Neuronal stem cell (in vitro differentiated cells): ENCODE data around the gene KRT78.

Source experiments
- DNase-seq: peaks from one replicate; pipeline ENCODE4 v3.0.0-alpha.2; 2013; ENCODE audit warnings: low spot score
- H2AFZ ChIP-seq: one replicate; pipeline ENCODE4 v1.6.1; 2013; ENCODE audit warnings: mild to moderate bottlenecking, low read length, inconsistent platforms
- H2AK5ac ChIP-seq: 2 replicates; pipeline ENCODE4 v1.6.1; 2013; ENCODE audit warnings: low read depth, mild to moderate bottlenecking, inconsistent platforms, low read length, moderate library complexity, mixed read lengths
- H2BK120ac ChIP-seq: 2 replicates; pipeline ENCODE4 v1.6.1; 2013; ENCODE audit warnings: low read depth, mild to moderate bottlenecking, inconsistent platforms, low read length, moderate library complexity, mixed read lengths
- H2BK12ac ChIP-seq: one replicate; pipeline ENCODE4 v1.6.1; 2013; ENCODE audit warnings: low read length, inconsistent platforms
- H2BK15ac ChIP-seq: 2 replicates; pipeline ENCODE4 v1.6.1; 2013; ENCODE audit warnings: mild to moderate bottlenecking, low read length, inconsistent platforms, mixed read lengths
- H2BK5ac ChIP-seq: one replicate; pipeline ENCODE4 v1.6.1; 2013; ENCODE audit warnings: inconsistent platforms, mild to moderate bottlenecking, low read length, moderate library complexity
- H3K14ac ChIP-seq: one replicate; pipeline ENCODE4 v1.6.1; 2013; ENCODE audit warnings: low read length, inconsistent platforms
- H3K18ac ChIP-seq: 2 replicates; pipeline ENCODE4 v1.6.1; 2013; ENCODE audit warnings: low read length, inconsistent platforms
- H3K23ac ChIP-seq: 2 replicates; pipeline ENCODE4 v1.6.1; 2013; ENCODE audit warnings: low read depth, mild to moderate bottlenecking, mixed read lengths, low read length, inconsistent platforms; ENCODE audit not compliant: poor library complexity
- H3K27ac ChIP-seq: replicated peaks from 3 replicates; pipeline ENCODE4 v1.5.1; 2013; ENCODE audit warnings: low read length, inconsistent platforms
- H3K27me3 ChIP-seq, 3 experiments: 2 replicates each; pipeline ENCODE4 v1.6.1; 2013; ENCODE audit warnings: low read length in 3 of 3, mild to moderate bottlenecking in 2 of 3, inconsistent platforms in 1 of 3, low read depth in 1 of 3, mixed read lengths in 1 of 3, moderate library complexity in 1 of 3; ENCODE audit not compliant: control insufficient read depth in 3 of 3, insufficient read depth in 3 of 3
- H3K36me3 ChIP-seq, 2 donors: replicated peaks in 1 of 2; 2 replicates each; pipeline ENCODE4 v1.6.1; 2013; ENCODE audit warnings: low read length in 2 of 2; ENCODE audit not compliant: control insufficient read depth in 2 of 2, insufficient read depth in 2 of 2
- H3K4ac ChIP-seq: 2 replicates; pipeline ENCODE4 v1.6.1; 2013; ENCODE audit warnings: inconsistent platforms, mild to moderate bottlenecking, low read length, moderate library complexity
- H3K4me1 ChIP-seq, 2 donors: 1 replicate in 1 of 2; 2 replicates in 1 of 2; pipeline ENCODE4 v1.6.1; 2013; ENCODE audit warnings: low read length in 2 of 2, low read depth in 1 of 2; ENCODE audit not compliant: control insufficient read depth in 2 of 2, insufficient read depth in 1 of 2
- H3K4me2 ChIP-seq: one replicate; pipeline ENCODE4 v1.6.1; 2013; ENCODE audit warnings: mild to moderate bottlenecking, low read length, inconsistent platforms; ENCODE audit not compliant: insufficient read depth, poor library complexity, severe bottlenecking
- H3K4me3 ChIP-seq, 2 donors: 2 replicates each; pipeline ENCODE4 v1.5.1; 2013; ENCODE audit warnings: low read length in 2 of 2, mild to moderate bottlenecking in 2 of 2, inconsistent platforms in 1 of 2, moderate library complexity in 1 of 2
- H3K79me1 ChIP-seq: one replicate; pipeline ENCODE4 v1.6.1; 2013; ENCODE audit warnings: low read depth, mild to moderate bottlenecking, inconsistent platforms, low read length, moderate library complexity
- H3K9ac ChIP-seq: one replicate; pipeline ENCODE4 v1.6.1; 2013; ENCODE audit warnings: mild to moderate bottlenecking, low read depth, low read length, inconsistent platforms; ENCODE audit not compliant: poor library complexity
- H3K9me3 ChIP-seq, 2 donors: replicated peaks in 1 of 2; 2 replicates each; pipeline versions ENCODE3 to v1.6.1; 2013; ENCODE audit warnings: low read length in 2 of 2, mild to moderate bottlenecking in 2 of 2, inconsistent platforms in 1 of 2, low read depth in 1 of 2, mixed read lengths in 1 of 2, moderate library complexity in 1 of 2; ENCODE audit not compliant: control insufficient read depth in 2 of 2, insufficient read depth in 1 of 2
- H4K8ac ChIP-seq: one replicate; pipeline ENCODE4 v1.6.1; 2013; ENCODE audit warnings: low read depth, mild to moderate bottlenecking, inconsistent platforms, low read length, moderate library complexity
- H4K91ac ChIP-seq: one replicate; pipeline ENCODE4 v1.6.1; 2013; ENCODE audit warnings: low read length, low read depth, mild to moderate bottlenecking, inconsistent platforms; ENCODE audit not compliant: poor library complexity
- WGBS, 2 donors: extraction: QIAGEN DNeasy Blood & Tissue Kit; methylation state at CpG; one replicate each; pipeline ENCODE4 v1.1.7; 2013; ENCODE audit warnings: missing lambda C conversion rate in 2 of 2, mixed read lengths in 1 of 2; ENCODE audit not compliant: insufficient read length in 2 of 2, insufficient replicate concordance in 1 of 2; ENCODE audit errors: extremely low coverage in 2 of 2; 5-methylcytosine and 5-hydroxymethylcytosine counted together

The KRT78 gene

GRCh38 chr12:52806169-52806811 lies 42.5 kb downstream of the KRT78 start:
- no peak overlapping the region for H3K14ac ChIP-seq
- no peak overlapping the region for H2BK15ac ChIP-seq
- no peak overlapping the region for H4K91ac ChIP-seq
- H3K4me3 ChIP-seq = no peak overlapping the region
- no peak overlapping the region for H2BK5ac ChIP-seq
- DNase-seq = no peak
- no CpG with 5 or more reads among the region's 3 CpGs for WGBS, 2 donors
- no peaks in the 10 kb centered on the region for H3K79me1 ChIP-seq
- H3K4ac ChIP-seq = no peak overlapping the region
- H3K27ac ChIP-seq = no peak overlapping the region
- H3K4me1 ChIP-seq = peaks cover 0 to 12% of the 10 kb centered on the region in 2 donors
- no peak overlapping the region for H3K4me2 ChIP-seq
- no peak overlapping the region for H3K23ac ChIP-seq
- no peak overlapping the region for H2BK12ac ChIP-seq
- no peak overlapping the region for H2AFZ ChIP-seq
- no peak overlapping the region for H3K9ac ChIP-seq
- no peaks in the 10 kb centered on the region for H3K36me3 ChIP-seq
- no peak overlapping the region for H2AK5ac ChIP-seq
- no peaks in the 10 kb centered on the region for H3K27me3 ChIP-seq
- H4K8ac ChIP-seq = no peak overlapping the region
- no peak overlapping the region for H2BK120ac ChIP-seq
- H3K18ac ChIP-seq = no peak overlapping the region
- no peaks in the 10 kb centered on the region for H3K9me3 ChIP-seq

- no peaks in the 10 kb centered on the region for H3K27me3 ChIP-seq
Observed at GRCh38 chr12:52805739-52806138, 43.1 kb downstream of the KRT78 start.

DNA sequence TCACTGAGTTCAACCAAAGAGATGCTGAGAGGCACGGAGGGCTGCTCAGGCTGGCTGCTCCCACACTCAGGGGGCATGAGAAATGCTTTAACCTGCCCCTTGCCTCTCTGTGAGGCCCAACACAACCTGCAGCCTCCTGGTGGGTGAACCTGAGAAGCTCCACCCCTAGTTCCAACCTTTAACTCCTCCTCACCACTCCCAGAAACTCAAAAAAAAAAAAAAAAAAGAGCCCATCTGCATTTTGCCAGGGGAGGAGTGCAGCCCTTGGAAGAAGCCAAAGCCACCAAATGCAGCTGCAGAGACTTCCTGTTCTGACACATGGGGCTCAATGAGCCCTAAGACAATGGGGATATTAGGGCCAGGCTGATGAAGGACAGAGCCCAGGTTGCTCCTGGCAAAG lies 43.8 kb downstream of the KRT78 start:
- no peak for DNase-seq
- Histone ChIP-seq H3K18ac (no peak overlapping the region), H3K14ac (no peak overlapping the region), H3K4me1 (peaks cover 0 to 12% of the 10 kb centered on the region in 2 donors), H2BK12ac (no peak overlapping the region), H2AK5ac (peak overlapping the region; percentile 40), H3K27me3 (no peaks in the 10 kb centered on the region), H3K4me2 (no peak overlapping the region), H3K23ac (no peak overlapping the region), H2BK5ac (peak overlapping the region; percentile 17), H2BK120ac (no peak overlapping the region), H3K9ac (no peak overlapping the region), H2BK15ac (peak overlapping the region; percentile 16), H3K4ac (no peak overlapping the region), H3K79me1 (no peaks in the 10 kb centered on the region), H2AFZ (no peak overlapping the region), H3K4me3 (no peak overlapping the region), H3K9me3 (no peaks in the 10 kb centered on the region), H4K8ac (no peak overlapping the region), H3K36me3 (no peaks in the 10 kb centered on the region), H4K91ac (no peak overlapping the region), H3K27ac (no peak overlapping the region)
- no CpG with 5 or more reads among the region's 1 CpG for WGBS, 2 donors

More at GRCh38 chr12:52805739-52806138, 43.1 kb downstream of the KRT78 start:
- no peak overlapping the region for H4K91ac ChIP-seq
- H3K36me3 ChIP-seq = no peaks in the 10 kb centered on the region
- H4K8ac ChIP-seq = no peak overlapping the region
- H2BK12ac ChIP-seq = no peak overlapping the region
- no peak overlapping the region for H3K4me2 ChIP-seq
- H3K4me1 ChIP-seq = peaks cover 0 to 12% of the 10 kb centered on the region in 2 donors
- H2BK120ac ChIP-seq = no peak overlapping the region
- H2AK5ac ChIP-seq = peak overlapping the region; percentile 40
- no peaks in the 10 kb centered on the region for H3K79me1 ChIP-seq
- H3K23ac ChIP-seq = peak overlapping the region; percentile 10
- no peak overlapping the region for H3K4me3 ChIP-seq
- no peaks in the 10 kb centered on the region for H3K9me3 ChIP-seq
- DNase-seq = no peak
- H3K27ac ChIP-seq = no peak overlapping the region
- no peak overlapping the region for H3K14ac ChIP-seq
- WGBS, 2 donors = no CpG with 5 or more reads among the region's 3 CpGs
- no peak overlapping the region for H3K9ac ChIP-seq
- H2BK5ac ChIP-seq = peak overlapping the region; percentile 17
- peak overlapping the region; percentile 16 for H2BK15ac ChIP-seq
- no peak overlapping the region for H2AFZ ChIP-seq
- no peak overlapping the region for H3K18ac ChIP-seq
- H3K4ac ChIP-seq = peak overlapping the region; percentile 18

- H4K91ac ChIP-seq = no peak overlapping the region
- H2BK120ac ChIP-seq = no peak overlapping the region
- peaks cover 0 to 10% of the 10 kb centered on the region in 2 donors for H3K4me1 ChIP-seq
- no peak overlapping the region for H3K18ac ChIP-seq
- no peaks in the 10 kb centered on the region for H3K79me1 ChIP-seq
- no peak overlapping the region for H3K4ac ChIP-seq
- no peak overlapping the region for H3K14ac ChIP-seq
- no peak overlapping the region for H3K27ac ChIP-seq
- no peak overlapping the region for H2BK5ac ChIP-seq
- H2AK5ac ChIP-seq = no peak overlapping the region
- H3K23ac ChIP-seq = no peak overlapping the region
- no peak for DNase-seq
- no CpG with 5 or more reads among the region's 6 CpGs for WGBS, 2 donors
- no peaks in the 10 kb centered on the region for H3K27me3 ChIP-seq
- no peak overlapping the region for H3K9ac ChIP-seq
- no peaks in the 10 kb centered on the region for H3K9me3 ChIP-seq
- H2BK15ac ChIP-seq = no peak overlapping the region
- no peaks in the 10 kb centered on the region for H3K36me3 ChIP-seq
- H2BK12ac ChIP-seq = no peak overlapping the region
- H3K4me2 ChIP-seq = no peak overlapping the region
- no peak overlapping the region for H2AFZ ChIP-seq
- H3K4me3 ChIP-seq = no peak overlapping the region
- H4K8ac ChIP-seq = no peak overlapping the region
Observed at GRCh38 chr12:52802442-52802841, 46.4 kb downstream of the KRT78 start.
